T-helper 1 cell treated with Interleukin-12 subunit alpha and Interleukin-12 subunit beta and Interleukin-4 antibody, amounts not matched to agents 30 μg/mL and 1 μg/mL, for 36 hours (primary cell): ENCODE measurements around the gene KLK2.
"Not testable (repeated sequence)": the region's sequence is repeated elsewhere in the genome, so short reads cannot be mapped to it uniquely, and the experiment has no call there.

Source experiments
- H3K27ac Mint-ChIP-seq: one replicate; pipeline ENCODE4 v1.8.0; 2021; ENCODE audit warnings: mild to moderate bottlenecking, mixed read lengths
- H3K27me3 Mint-ChIP-seq: one replicate; pipeline ENCODE4 v1.8.0; 2021; ENCODE audit warnings: low read depth, mixed read lengths
- H3K36me3 Mint-ChIP-seq: one replicate; pipeline ENCODE4 v1.8.0; 2021; ENCODE audit warnings: low read depth, mixed read lengths
- H3K4me1 Mint-ChIP-seq: one replicate; pipeline ENCODE4 v1.8.0; 2021; ENCODE audit warnings: low read depth, mixed read lengths
- H3K4me3 Mint-ChIP-seq: one replicate; pipeline ENCODE4 v1.8.0; 2021; ENCODE audit warnings: mild to moderate bottlenecking, moderate library complexity, mixed read lengths
- H3K9me3 Mint-ChIP-seq: one replicate; pipeline ENCODE4 v1.8.0; 2021; ENCODE audit warnings: mixed read lengths

KLK2 gene

GRCh38 chr19:50896089-50896590, 22.9 kb downstream of the KLK2 start:
- H3K4me1 Mint-ChIP-seq, result not testable (repeated sequence)

GRCh38 chr19:50896591-50897190, 23.5 kb downstream of the KLK2 start:
- H3K27me3 Mint-ChIP-seq, result peaks cover 4% of the 10 kb centered on the region
- no peak overlapping the region for H3K27ac Mint-ChIP-seq
- no peak overlapping the region for H3K4me3 Mint-ChIP-seq

More at GRCh38 chr19:50896089-50896590, 22.9 kb downstream of the KLK2 start:
- not testable (repeated sequence) for H3K27ac Mint-ChIP-seq, H3K4me3 Mint-ChIP-seq, H3K9me3 Mint-ChIP-seq, H3K36me3 Mint-ChIP-seq, H3K27me3 Mint-ChIP-seq

GRCh38 chr19:50897191-50897607, 24.0 kb downstream of the KLK2 start:
- Mint-ChIP-seq H3K9me3 (peaks cover 4% of the 10 kb centered on the region), H3K4me1 (peaks cover 2% of the 10 kb centered on the region), H3K27me3 (peaks cover 4% of the 10 kb centered on the region), H3K36me3 (peaks cover 2% of the 10 kb centered on the region), H3K4me3 (no peak overlapping the region), H3K27ac (no peak overlapping the region)

More at GRCh38 chr19:50896591-50897190, 23.5 kb downstream of the KLK2 start:
- H3K9me3 Mint-ChIP-seq, result peaks cover 4% of the 10 kb centered on the region
- H3K4me1 Mint-ChIP-seq, result peaks cover 2% of the 10 kb centered on the region
- H3K36me3 Mint-ChIP-seq, result peaks cover 2% of the 10 kb centered on the region

GRCh38 chr19:50897612-50898011, 24.4 kb downstream of the KLK2 start:
- Mint-ChIP-seq H3K27me3 (peaks cover 4% of the 10 kb centered on the region), H3K4me1 (peaks cover 2% of the 10 kb centered on the region), H3K9me3 (peaks cover 4% of the 10 kb centered on the region), H3K36me3 (peaks cover 2% of the 10 kb centered on the region), H3K27ac (no peak overlapping the region), H3K4me3 (no peak overlapping the region)

- Mint-ChIP-seq H3K27ac (no peak overlapping the region), H3K27me3 (peaks cover 4% of the 10 kb centered on the region), H3K9me3 (peaks cover 4% of the 10 kb centered on the region), H3K4me3 (no peak overlapping the region), H3K4me1 (peaks cover 2% of the 10 kb centered on the region), H3K36me3 (peaks cover 2% of the 10 kb centered on the region)
Measured at GRCh38 chr19:50898018-50898417, 24.8 kb downstream of the KLK2 start.

GRCh38 chr19:50899569-50899968, 26.3 kb downstream of the KLK2 start:
- Mint-ChIP-seq H3K4me1 (peaks cover 2% of the 10 kb centered on the region), H3K36me3 (peaks cover 2% of the 10 kb centered on the region), H3K27me3 (peaks cover 4% of the 10 kb centered on the region), H3K9me3 (peaks cover 4% of the 10 kb centered on the region), H3K27ac (no peak overlapping the region), H3K4me3 (no peak overlapping the region)

GRCh38 chr19:50902640-50903039, 29.4 kb downstream of the KLK2 start:
- Mint-ChIP-seq H3K27me3 (peaks cover 11% of the 10 kb centered on the region), H3K27ac (no peak overlapping the region), H3K4me1 (no peaks in the 10 kb centered on the region), H3K36me3 (no peaks in the 10 kb centered on the region), H3K4me3 (no peak overlapping the region), H3K9me3 (no peaks in the 10 kb centered on the region)

- H3K9me3 Mint-ChIP-seq, result no peaks in the 10 kb centered on the region
- H3K4me1 Mint-ChIP-seq, result peaks cover 1% of the 10 kb centered on the region
- no peaks in the 10 kb centered on the region for H3K36me3 Mint-ChIP-seq
- no peak overlapping the region for H3K27ac Mint-ChIP-seq
- no peak overlapping the region for H3K4me3 Mint-ChIP-seq
- H3K27me3 Mint-ChIP-seq, result peaks cover 40% of the 10 kb centered on the region
Measured at GRCh38 chr19:50906217-50906616, 33.0 kb downstream of the KLK2 start.

- peaks cover 1% of the 10 kb centered on the region for H3K4me1 Mint-ChIP-seq
- no peak overlapping the region for H3K4me3 Mint-ChIP-seq
- H3K36me3 Mint-ChIP-seq, result no peaks in the 10 kb centered on the region
- no peaks in the 10 kb centered on the region for H3K9me3 Mint-ChIP-seq
- no peak overlapping the region for H3K27ac Mint-ChIP-seq
- peaks cover 40% of the 10 kb centered on the region for H3K27me3 Mint-ChIP-seq
Measured at GRCh38 chr19:50908336-50908735, 35.1 kb downstream of the KLK2 start.

GRCh38 chr19:50909240-50910070, 36.2 kb downstream of the KLK2 start:
- Mint-ChIP-seq H3K36me3 (no peaks in the 10 kb centered on the region), H3K4me3 (peak overlapping the region; percentile 52), H3K27me3 (peaks cover 40% of the 10 kb centered on the region), H3K27ac (no peak overlapping the region), H3K9me3 (no peaks in the 10 kb centered on the region), H3K4me1 (peaks cover 1% of the 10 kb centered on the region)

- peaks cover 1% of the 10 kb centered on the region for H3K4me1 Mint-ChIP-seq
- no peaks in the 10 kb centered on the region for H3K36me3 Mint-ChIP-seq
- H3K9me3 Mint-ChIP-seq, result no peaks in the 10 kb centered on the region
- H3K27ac Mint-ChIP-seq, result no peak overlapping the region
- H3K27me3 Mint-ChIP-seq, result peaks cover 39% of the 10 kb centered on the region
- no peak overlapping the region for H3K4me3 Mint-ChIP-seq
Measured at GRCh38 chr19:50910722-50911121, 37.5 kb downstream of the KLK2 start.

- H3K27me3 Mint-ChIP-seq, result peaks cover 34% of the 10 kb centered on the region
- no peak within 1 kb of the TSS for H3K27ac Mint-ChIP-seq
Measured at GRCh38 chr19:50911206-50912101, 38.2 kb downstream of the KLK2 start, which contains the start of gene KLK4. Gene KLK4 (minus strand): TSS chr19:50911395. CDS start chr19:50910738, 657 bp downstream.

GRCh38 chr19:50912102-50912599, 38.9 kb downstream of the KLK2 start:
- Mint-ChIP-seq H3K4me1 (peaks cover 1% of the 10 kb centered on the region), H3K27ac (no peak overlapping the region), H3K4me3 (no peak overlapping the region), H3K27me3 (peaks cover 34% of the 10 kb centered on the region), H3K36me3 (no peaks in the 10 kb centered on the region), H3K9me3 (no peaks in the 10 kb centered on the region)

More at GRCh38 chr19:50911206-50912101, 38.2 kb downstream of the KLK2 start, which contains the start of gene KLK4:
- Mint-ChIP-seq H3K36me3 (no peaks in the 10 kb centered on the region), H3K4me3 (no peak within 1 kb of the TSS), H3K4me1 (peaks cover 1% of the 10 kb centered on the region), H3K9me3 (no peaks in the 10 kb centered on the region)
